Subcutaneous abdominal adipose tissue (tissue), 5 donors: Measurements from ENCODE around the gene SLC35F4.

Experiments used
- H3K27ac ChIP-seq: one replicate; pipeline ENCODE4 v1.7.0; 2013; ENCODE audit warnings: low read depth, mild to moderate bottlenecking, inconsistent platforms, low read length, moderate library complexity
- H3K27me3 ChIP-seq, 5 donors: one replicate each; pipeline ENCODE4 v1.7.0; 2013; ENCODE audit warnings: low read length in 5 of 5, inconsistent platforms in 1 of 5; ENCODE audit not compliant: control insufficient read depth in 5 of 5, insufficient read depth in 4 of 5
- H3K36me3 ChIP-seq, 5 donors: one replicate each; pipeline ENCODE4 v1.7.0; 2013; ENCODE audit warnings: low read length in 5 of 5; ENCODE audit not compliant: control insufficient read depth in 5 of 5, insufficient read depth in 5 of 5
- H3K4me1 ChIP-seq, 5 donors: one replicate each; pipeline ENCODE4 v1.7.0; 2013; ENCODE audit warnings: low read length in 5 of 5, mild to moderate bottlenecking in 3 of 5, moderate library complexity in 1 of 5; ENCODE audit not compliant: control insufficient read depth in 5 of 5, insufficient read depth in 5 of 5
- H3K4me3 ChIP-seq, 5 donors: one replicate each; pipeline ENCODE4 v1.7.0; 2013; ENCODE audit warnings: low read length in 5 of 5, low read depth in 1 of 5
- H3K9ac ChIP-seq, 5 donors: one replicate each; pipeline ENCODE4 v1.7.0; 2013; ENCODE audit warnings: low read length in 5 of 5, mild to moderate bottlenecking in 4 of 5, moderate library complexity in 3 of 5
- H3K9me3 ChIP-seq, 5 donors: one replicate each; pipeline ENCODE4 v1.7.0; 2013; ENCODE audit warnings: low read length in 5 of 5; ENCODE audit not compliant: control insufficient read depth in 5 of 5
- donor health status: healthy.
- donor health status: healthy.
- donor health status: healthy.
- donor health status: healthy.
- donor health status: healthy.

Gene SLC35F4

GRCh38 chr14:57814726-57815125 is 51.2 kb downstream of the SLC35F4 start:
- Histone ChIP-seq H3K27me3 (no peaks in the 10 kb centered on the region), H3K4me1 (no peaks in the 10 kb centered on the region), H3K27ac (no peak overlapping the region), H3K36me3 (no peaks in the 10 kb centered on the region), H3K4me3 (no peak overlapping the region), H3K9me3 (no peaks in the 10 kb centered on the region), H3K9ac (no peak overlapping the region)

GRCh38 chr14:57812741-57813140 is 53.2 kb downstream of the SLC35F4 start:
- no peak overlapping the region for H3K9ac ChIP-seq
- H3K27me3 ChIP-seq: no peaks in the 10 kb centered on the region
- H3K4me3 ChIP-seq: no peak overlapping the region
- H3K9me3 ChIP-seq: no peaks in the 10 kb centered on the region
- no peak overlapping the region for H3K27ac ChIP-seq
- no peaks in the 10 kb centered on the region for H3K4me1 ChIP-seq
- no peaks in the 10 kb centered on the region for H3K36me3 ChIP-seq

GRCh38 chr14:57811998-57812546 is 53.8 kb downstream of the SLC35F4 start:
- H3K4me1 ChIP-seq: no peaks in the 10 kb centered on the region
- H3K9me3 ChIP-seq: no peaks in the 10 kb centered on the region
- H3K27me3 ChIP-seq: no peaks in the 10 kb centered on the region
- H3K4me3 ChIP-seq: no peak overlapping the region
- no peaks in the 10 kb centered on the region for H3K36me3 ChIP-seq
- no peak overlapping the region for H3K9ac ChIP-seq
- H3K27ac ChIP-seq: no peak overlapping the region

GRCh38 chr14:57809808-57810207 is 56.1 kb downstream of the SLC35F4 start:
- Histone ChIP-seq H3K4me3 (no peak overlapping the region), H3K36me3 (no peaks in the 10 kb centered on the region), H3K9me3 (no peaks in the 10 kb centered on the region), H3K4me1 (no peaks in the 10 kb centered on the region), H3K9ac (no peak overlapping the region), H3K27me3 (no peaks in the 10 kb centered on the region), H3K27ac (no peak overlapping the region)

- Histone ChIP-seq H3K9ac (no peak overlapping the region), H3K27me3 (no peaks in the 10 kb centered on the region), H3K4me3 (no peak overlapping the region), H3K9me3 (peaks cover 0 to 11% (median 0%) of the 10 kb centered on the region in 5 donors), H3K4me1 (no peaks in the 10 kb centered on the region), H3K27ac (no peak overlapping the region), H3K36me3 (no peaks in the 10 kb centered on the region)
Measured at GRCh38 chr14:57797160-57797559, 68.7 kb downstream of the SLC35F4 start.

GRCh38 chr14:57796556-57796955 is 69.3 kb downstream of the SLC35F4 start:
- H3K4me3 ChIP-seq: no peak overlapping the region
- no peak overlapping the region for H3K9ac ChIP-seq
- no peaks in the 10 kb centered on the region for H3K27me3 ChIP-seq
- H3K4me1 ChIP-seq: no peaks in the 10 kb centered on the region
- H3K9me3 ChIP-seq: peaks cover 0 to 11% (median 0%) of the 10 kb centered on the region in 5 donors
- no peaks in the 10 kb centered on the region for H3K36me3 ChIP-seq
- no peak overlapping the region for H3K27ac ChIP-seq

- Histone ChIP-seq H3K9me3 (peaks cover 0 to 31% (median 18%) of the 10 kb centered on the region in 5 donors), H3K4me3 (no peak overlapping the region)
Measured at GRCh38 chr14:57785058-57785457, 80.8 kb downstream of the SLC35F4 start.

GRCh38 chr14:57771801-57772200 is 94.1 kb downstream of the SLC35F4 start:
- Histone ChIP-seq H3K9ac (no peak overlapping the region), H3K36me3 (no peaks in the 10 kb centered on the region), H3K4me1 (no peaks in the 10 kb centered on the region), H3K27ac (no peak overlapping the region), H3K4me3 (no peak overlapping the region), H3K27me3 (peaks cover 0 to 5% (median 0%) of the 10 kb centered on the region in 5 donors), H3K9me3 (peaks cover 0 to 11% (median 0%) of the 10 kb centered on the region in 5 donors)

More at GRCh38 chr14:57785058-57785457, 80.8 kb downstream of the SLC35F4 start:
- no peaks in the 10 kb centered on the region for H3K4me1 ChIP-seq
- no peaks in the 10 kb centered on the region for H3K27me3 ChIP-seq
- no peak overlapping the region for H3K27ac ChIP-seq
- no peaks in the 10 kb centered on the region for H3K36me3 ChIP-seq
- no peak overlapping the region for H3K9ac ChIP-seq

GRCh38 chr14:57769863-57770523 is 95.9 kb downstream of the SLC35F4 start:
- Histone ChIP-seq H3K4me1 (no peaks in the 10 kb centered on the region), H3K4me3 (no peak overlapping the region), H3K27me3 (peaks cover 0 to 5% (median 0%) of the 10 kb centered on the region in 5 donors), H3K9me3 (peaks cover 0 to 9% (median 0%) of the 10 kb centered on the region in 5 donors), H3K36me3 (no peaks in the 10 kb centered on the region), H3K9ac (no peak overlapping the region), H3K27ac (no peak overlapping the region)

- no peaks in the 10 kb centered on the region for H3K36me3 ChIP-seq
- no peaks in the 10 kb centered on the region for H3K27me3 ChIP-seq
- H3K9me3 ChIP-seq: peaks cover 0 to 3% (median 0%) of the 10 kb centered on the region in 5 donors
Measured at GRCh38 chr14:57761800-57762199, 104.1 kb downstream of the SLC35F4 start.

More at GRCh38 chr14:57761800-57762199, 104.1 kb downstream of the SLC35F4 start:
- no peak overlapping the region for H3K27ac ChIP-seq
- no peak overlapping the region for H3K4me3 ChIP-seq
- no peaks in the 10 kb centered on the region for H3K4me1 ChIP-seq
- no peak overlapping the region for H3K9ac ChIP-seq
